ENCODE data around the gene VPS52. TPM values are rescaled to one million over a fixed set of nuclear protein-coding genes. Genes with fewer than 3 reads are reported as not detected.

VPS52 gene
- total RNA-seq, 1 donor from 2014 or later = 30.6 TPM

GRCh38 chr6:33320315-33321181 lies 48.9 kb upstream of the VPS52 start:
- DNase-seq (ENCODE audit: low read depth) = peak; percentile 88
- Histone ChIP-seq H3K36me3 (ENCODE audit: insufficient read depth, low read length) (peaks cover 27% of the 10 kb centered on the region), H3K79me2 (ENCODE audit: insufficient read depth, low read length) (peaks cover 50% of the 10 kb centered on the region), H3K27ac (ENCODE audit: low read depth, low read length) (peak overlapping the region; percentile 81), H2AFZ (ENCODE audit: low read depth, low read length) (no peak overlapping the region), H3K9me3 (ENCODE audit: insufficient read depth, low read depth, low read length) (no peaks in the 10 kb centered on the region), H3K4me3 (ENCODE audit: insufficient read depth, low read depth, low read length) (peak overlapping the region; percentile 19), H3K4me1 (ENCODE audit: insufficient read depth, low read length) (peaks cover 53% of the 10 kb centered on the region), H4K20me1 (ENCODE audit: insufficient read depth, low read length) (peaks cover 14% of the 10 kb centered on the region), H3K9ac (ENCODE audit: low read length) (peak overlapping the region; percentile 63), H3K4me2 (ENCODE audit: low read length) (peak overlapping the region; percentile 92), H3K27me3 (ENCODE audit: insufficient read depth, low read length) (no peaks in the 10 kb centered on the region)
- H3K36me3 Mint-ChIP-seq (ENCODE audit: low read depth, unreplicated experiment) = peaks cover 8% of the 10 kb centered on the region
- FAIRE-seq = no peak
- peak overlapping the region; percentile 41 for H3K27ac Mint-ChIP-seq (ENCODE audit: unreplicated experiment)
- H3K27me3 Mint-ChIP-seq (ENCODE audit: low read depth, unreplicated experiment) = no peaks in the 10 kb centered on the region
- H3K4me3 Mint-ChIP-seq (ENCODE audit: unreplicated experiment) = peak overlapping the region; percentile 80
- no peaks in the 10 kb centered on the region for H3K9me3 Mint-ChIP-seq (ENCODE audit: unreplicated experiment)
- no peak for TF ChIP-seq CTCF (IDR thresholded peaks at IDR 0.05; ENCODE audit: insufficient read depth, low read depth, low read length)
- TF ChIP-seq EZH2 (IDR thresholded peaks at IDR 0.05; ENCODE audit: insufficient read depth, low read length) = no peak
- peaks cover 23% of the 10 kb centered on the region for H3K4me1 Mint-ChIP-seq (ENCODE audit: low read depth, unreplicated experiment)

- peak overlapping the region; percentile 62 for H3K27ac Mint-ChIP-seq (ENCODE audit: unreplicated experiment)
- peak overlapping the region; percentile 92 for H3K4me2 ChIP-seq (ENCODE audit: low read length)
- no peaks in the 10 kb centered on the region for H3K9me3 Mint-ChIP-seq (ENCODE audit: unreplicated experiment)
- H2AFZ ChIP-seq (ENCODE audit: low read depth, low read length) = no peak overlapping the region
- no peaks in the 10 kb centered on the region for H3K27me3 Mint-ChIP-seq (ENCODE audit: low read depth, unreplicated experiment)
- H3K4me1 Mint-ChIP-seq (ENCODE audit: low read depth, unreplicated experiment) = peaks cover 23% of the 10 kb centered on the region
- no peaks in the 10 kb centered on the region for H3K27me3 ChIP-seq (ENCODE audit: insufficient read depth, low read length)
- H3K4me3 ChIP-seq (ENCODE audit: insufficient read depth, low read depth, low read length) = peak overlapping the region; percentile 7
- peaks cover 8% of the 10 kb centered on the region for H3K36me3 Mint-ChIP-seq (ENCODE audit: low read depth, unreplicated experiment)
- H3K27ac ChIP-seq (ENCODE audit: low read depth, low read length) = peak overlapping the region; percentile 81
- peak overlapping the region; percentile 80 for H3K4me3 Mint-ChIP-seq (ENCODE audit: unreplicated experiment)
- no peak for TF ChIP-seq EZH2 (IDR thresholded peaks at IDR 0.05; ENCODE audit: insufficient read depth, low read length)
- no peak for TF ChIP-seq CTCF (IDR thresholded peaks at IDR 0.05; ENCODE audit: insufficient read depth, low read depth, low read length)
- no peaks in the 10 kb centered on the region for H3K9me3 ChIP-seq (ENCODE audit: insufficient read depth, low read depth, low read length)
- peaks cover 51% of the 10 kb centered on the region for H3K79me2 ChIP-seq (ENCODE audit: insufficient read depth, low read length)
- peaks cover 27% of the 10 kb centered on the region for H3K36me3 ChIP-seq (ENCODE audit: insufficient read depth, low read length)
- H3K4me1 ChIP-seq (ENCODE audit: insufficient read depth, low read length) = peaks cover 57% of the 10 kb centered on the region
- DNase-seq (ENCODE audit: low read depth) (no peak), FAIRE-seq (no peak)
- H4K20me1 ChIP-seq (ENCODE audit: insufficient read depth, low read length) = peaks cover 14% of the 10 kb centered on the region
- H3K9ac ChIP-seq (ENCODE audit: low read length) = peak overlapping the region; percentile 63
Observed at GRCh38 chr6:33319939-33320314, 48.3 kb upstream of the VPS52 start.

Measured in astrocyte (in vitro differentiated cells and primary cell).